OCI-LY3 (cell line): ENCODE data around the gene ERICH2.

Experiments used
- CTCF ChIP-seq: fragments of 200-600, 300-600 bp; sonication (generic); IDR thresholded peaks from 2 replicates; pipeline ENCODE4 v1.5.1; 2014; ENCODE audit warnings: antibody characterized with exemption, low read length, low read depth
- EZH2phosphoT487 ChIP-seq: fragments of 200-600 bp; shearing (Covaris generic); IDR thresholded peaks from 2 replicates; pipeline ENCODE4 v1.6.1; 2018; ENCODE audit warnings: antibody characterized with exemption, mixed run types, low read depth

GRCh38 chr2:170783549-170783948, 13.4 kb downstream of the ERICH2 start:
- TF ChIP-seq CTCF: no peak
- TF ChIP-seq EZH2phosphoT487: no peak
